Measurements from ENCODE around the gene HIRA.
"Not testable (repeated sequence)": the region's sequence is repeated elsewhere in the genome, so short reads cannot be mapped to it uniquely, and the experiment has no call there.

Gene HIRA

GRCh38 chr22:19352217-19352616 lies 79.3 kb downstream of the HIRA start:
- DNase-seq = no peak

GRCh38 chr22:19351604-19352003 lies 79.9 kb downstream of the HIRA start:
- no peak for DNase-seq

GRCh38 chr22:19350947-19351346 lies 80.6 kb downstream of the HIRA start:
- no peak for DNase-seq

- DNase-seq = no peak
Observed at GRCh38 chr22:19350476-19350859, 81.1 kb downstream of the HIRA start.

- no peak for DNase-seq
Observed at GRCh38 chr22:19349778-19350475, 81.6 kb downstream of the HIRA start.

- DNase-seq = no peak
Observed at GRCh38 chr22:19346677-19347265, 84.8 kb downstream of the HIRA start.

- DNase-seq = no peak
Observed at GRCh38 chr22:19344420-19344819, 87.1 kb downstream of the HIRA start.

GRCh38 chr22:19343470-19343869 lies 88.1 kb downstream of the HIRA start:
- DNase-seq = no peak

- no peak for DNase-seq
Observed at GRCh38 chr22:19341500-19341899, 90.0 kb downstream of the HIRA start.

- no peak for DNase-seq
Observed at GRCh38 chr22:19337137-19337536, 94.4 kb downstream of the HIRA start.

GRCh38 chr22:19336133-19337075 lies 95.1 kb downstream of the HIRA start:
- no peak for DNase-seq

GRCh38 chr22:19331975-19332374 lies 99.6 kb downstream of the HIRA start:
- no peak for DNase-seq

- no peak for DNase-seq
Observed at GRCh38 chr22:19331474-19331873, 100.1 kb downstream of the HIRA start.

GRCh38 chr22:19330865-19331418 lies 100.6 kb downstream of the HIRA start:
- DNase-seq = no peak

GRCh38 chr22:19330205-19330604 lies 101.3 kb downstream of the HIRA start:
- not testable (repeated sequence) for DNase-seq

GRCh38 chr22:19329454-19329853 lies 102.1 kb downstream of the HIRA start:
- no peak for DNase-seq

GRCh38 chr22:19325296-19325948 lies 106.1 kb downstream of the HIRA start:
- no peak for DNase-seq

GRCh38 chr22:19323420-19323819 lies 108.1 kb downstream of the HIRA start:
- DNase-seq = not testable (repeated sequence)

- DNase-seq = no peak
Observed at GRCh38 chr22:19321757-19322156, 109.8 kb downstream of the HIRA start.

- DNase-seq = not testable (repeated sequence)
Observed at GRCh38 chr22:19320136-19320535, 111.4 kb downstream of the HIRA start.

- no peak for DNase-seq
Observed at GRCh38 chr22:19319281-19319680, 112.3 kb downstream of the HIRA start.

- DNase-seq = no peak
Observed at GRCh38 chr22:19317865-19318264, 113.7 kb downstream of the HIRA start.

- DNase-seq = no peak
Observed at GRCh38 chr22:19307872-19308271, 123.7 kb downstream of the HIRA start.

All from T1000 (cell line).